IMR-90 (cell line): Measurements from ENCODE around the gene KCTD3. TPM values are rescaled to one million over a fixed set of nuclear protein-coding genes. Genes with fewer than 3 reads are reported as not detected.
A peak's percentile ranks its signal among the peaks of the same experiment; 100 is the strongest.

Experiments
- ATAC-seq: fragments of 200-7000 bp; cut with Tn5 transposase; 2 replicates; pipeline ENCODE4 v1.9.1; 2020; ENCODE audit warnings: low read depth, mild to moderate bottlenecking, moderate library complexity
- Bru-seq: library from RNA; stranded (reverse); fragments of 400-500 nt; gene quantifications from one replicate; lab custom pipeline; 2021; lab: Mats Ljungman, UMichigan
- BruChase-seq, 2 experiments: library from RNA; stranded (reverse); fragments of 400-500 nt; gene quantifications; one replicate each; lab custom pipeline; 2021; lab: Mats Ljungman, UMichigan
- BruUV-seq: library from RNA; stranded (reverse); fragments of 400-500 nt; replicated peaks from 2 replicates; lab custom pipeline; 2021; lab: Mats Ljungman, UMichigan
- CTCF ChIA-PET: fragments of 300-600 bp; formaldehyde crosslinking; extraction: SDS; loops from one replicate; lab custom pipeline; 2021; ENCODE audit warnings: antibody characterized with exemption; lab: Yijun Ruan, JAX
- POLR2A ChIA-PET: fragments of 300-600 bp; sonication (Branson Sonifier 250); formaldehyde crosslinking; loops from one replicate; lab custom pipeline; 2022; ENCODE audit warnings: antibody characterized with exemption; ENCODE audit not compliant: unreplicated experiment; lab: Charles Lee
- DNase-seq: peaks from one replicate; pipeline ENCODE4 v3.0.0; 2013
- H2AFZ ChIP-seq: replicated peaks from 2 replicates; pipeline ENCODE3; 2013; ENCODE audit warnings: low read length, mild to moderate bottlenecking; ENCODE audit not compliant: poor library complexity
- H2AK5ac ChIP-seq: 2 replicates; pipeline ENCODE4 v1.6.1; 2013; ENCODE audit warnings: low read depth, low read length, inconsistent platforms
- H2AK9ac ChIP-seq: replicated peaks from 2 replicates; pipeline ENCODE3; 2013; ENCODE audit warnings: mild to moderate bottlenecking, low read depth, low read length, moderate library complexity; ENCODE audit not compliant: poor library complexity
- H2BK120ac ChIP-seq: 2 replicates; pipeline ENCODE4 v1.6.1; 2013; ENCODE audit warnings: low read depth, low read length, inconsistent platforms
- H2BK15ac ChIP-seq: 3 replicates; pipeline ENCODE4 v1.6.1; 2013; ENCODE audit warnings: low read depth, low read length, inconsistent platforms
- H2BK20ac ChIP-seq: 2 replicates; pipeline ENCODE4 v1.6.1; 2013; ENCODE audit warnings: low read depth, mild to moderate bottlenecking, inconsistent platforms, low read length, moderate library complexity
- H2BK5ac ChIP-seq: 2 replicates; pipeline ENCODE4 v1.6.1; 2013; ENCODE audit warnings: mild to moderate bottlenecking, low read depth, low read length, inconsistent platforms; ENCODE audit not compliant: poor library complexity, severe bottlenecking
- H3K14ac ChIP-seq: replicated peaks from 2 replicates; pipeline ENCODE4 v1.6.1; 2013; ENCODE audit warnings: low read depth, low read length, inconsistent platforms
- H3K18ac ChIP-seq: 2 replicates; pipeline ENCODE4 v1.6.1; 2013; ENCODE audit warnings: low read depth, low read length, control low read depth
- H3K23ac ChIP-seq: 2 replicates; pipeline ENCODE4 v1.6.1; 2013; ENCODE audit warnings: low read depth, low read length, inconsistent platforms
- H3K27ac ChIP-seq: 2 replicates; pipeline ENCODE4 v1.5.1; 2013; ENCODE audit warnings: mild to moderate bottlenecking, control low read depth, low read length; ENCODE audit not compliant: insufficient read depth
- H3K27me3 ChIP-seq: 2 replicates; pipeline ENCODE4 v1.6.1; 2013; ENCODE audit warnings: low read length; ENCODE audit not compliant: control insufficient read depth, insufficient read depth
- H3K36me3 ChIP-seq: 2 replicates; pipeline ENCODE4 v1.6.1; 2013; ENCODE audit warnings: low read length, mixed read lengths; ENCODE audit not compliant: control insufficient read depth, insufficient read depth
- H3K4ac ChIP-seq: 2 replicates; pipeline ENCODE4 v1.6.1; 2013; ENCODE audit warnings: low read depth, low read length, inconsistent platforms
- H3K4me1 ChIP-seq: 2 replicates; pipeline ENCODE4 v1.6.1; 2013; ENCODE audit warnings: low read length, mixed read lengths; ENCODE audit not compliant: control insufficient read depth, insufficient read depth
- H3K4me2 ChIP-seq: 2 replicates; pipeline ENCODE4 v1.6.1; 2013; ENCODE audit warnings: low read depth, mild to moderate bottlenecking, control low read depth, low read length, moderate library complexity
- H3K4me3 ChIP-seq: 2 replicates; pipeline ENCODE4 v1.5.1; 2013; ENCODE audit warnings: low read depth, mild to moderate bottlenecking, control low read depth, low read length, moderate library complexity; ENCODE audit not compliant: insufficient read depth
- H3K56ac ChIP-seq: 2 replicates; pipeline ENCODE4 v1.6.1; 2013; ENCODE audit warnings: low read length, inconsistent platforms; ENCODE audit not compliant: insufficient read depth; ENCODE audit errors: extremely low read depth
- H3K79me1 ChIP-seq, 2 experiments: 2 replicates each; pipeline ENCODE4 v1.6.1; 2013; ENCODE audit warnings: low read length in 2 of 2, inconsistent platforms in 1 of 2, low read depth in 1 of 2
- H3K9ac ChIP-seq: 2 replicates; pipeline ENCODE4 v1.6.1; 2013; ENCODE audit warnings: low read depth, low read length, control low read depth
- H3K9me1 ChIP-seq: 2 replicates; pipeline ENCODE4 v1.6.1; 2013; ENCODE audit warnings: low read length, inconsistent platforms; ENCODE audit not compliant: insufficient read depth
- H3K9me3 ChIP-seq: 2 replicates; pipeline ENCODE4 v1.6.1; 2013; ENCODE audit warnings: low read length; ENCODE audit not compliant: control insufficient read depth, insufficient read depth
- H4K20me1 ChIP-seq: 2 replicates; pipeline ENCODE4 v1.6.1; 2013; ENCODE audit warnings: low read length, inconsistent platforms; ENCODE audit not compliant: insufficient read depth
- H4K5ac ChIP-seq: 2 replicates; pipeline ENCODE4 v1.6.1; 2013; ENCODE audit warnings: mild to moderate bottlenecking, low read depth, low read length, control low read depth
- H4K8ac ChIP-seq, 2 experiments: 2 replicates each; pipeline ENCODE4 v1.6.1; 2013; ENCODE audit warnings: low read depth in 2 of 2, low read length in 2 of 2, control low read depth in 1 of 2, inconsistent platforms in 1 of 2
- H4K91ac ChIP-seq: 2 replicates; pipeline ENCODE4 v1.6.1; 2013; ENCODE audit warnings: low read depth, low read length, inconsistent platforms; ENCODE audit not compliant: insufficient read depth
- CHD1 ChIP-seq: IDR thresholded peaks from 2 replicates; pipeline ENCODE4 v1.6.1; 2012; ENCODE audit warnings: low read depth, low read length, improper control_type of control experiment
- CTCF ChIP-seq: conservative IDR thresholded peaks from 2 replicates; pipeline ENCODE4 v1.5.1; 2012; ENCODE audit warnings: mild to moderate bottlenecking, low read depth, low read length, improper control_type of control experiment
- MAZ ChIP-seq: IDR thresholded peaks from 2 replicates; pipeline ENCODE4 v1.6.1; 2012; ENCODE audit warnings: low read depth, mild to moderate bottlenecking, low read length, improper control_type of control experiment, moderate library complexity, borderline replicate concordance
- MXI1 ChIP-seq: IDR thresholded peaks from 2 replicates; pipeline ENCODE4 v1.6.1; 2012; ENCODE audit warnings: low read depth, mild to moderate bottlenecking, low read length, moderate library complexity, borderline replicate concordance
- RCOR1 ChIP-seq: IDR thresholded peaks from 2 replicates; pipeline ENCODE4 v1.6.1; 2012; ENCODE audit warnings: mild to moderate bottlenecking, low read length, improper control_type of control experiment; ENCODE audit not compliant: insufficient replicate concordance
- WGBS, 2 experiments: methylation state at CpG; one replicate each; pipeline versions ENCODE4 v1.1.5 to v1.1.7; 2013; ENCODE audit warnings: missing lambda C conversion rate in 2 of 2; ENCODE audit not compliant: insufficient read length in 1 of 2; ENCODE audit errors: extremely low coverage in 2 of 2; 5-methylcytosine and 5-hydroxymethylcytosine counted together
- dilution Hi-C: fragments of 300-500 bp; cut with HindIII; formaldehyde crosslinking; loops from one replicate; pipeline ENCODE4 v1.14.3; 2018; ENCODE audit warnings: low sequenced_read_pairs; ENCODE audit not compliant: unreplicated experiment
- in situ Hi-C: fragments of 300-500 bp; cut with MboI; formaldehyde crosslinking; loops from 3 replicates; pipeline ENCODE4 v1.14.3; 2019; ENCODE audit warnings: low sequenced_read_pairs, inconsistent platforms, mixed read lengths
- intact Hi-C: fragments of 100-400 bp; cut with micrococcal nuclease; formaldehyde crosslinking; loops from 2 replicates; pipeline ENCODE4 v1.10.0; 2022
- long read RNA-seq: library from polyadenylated mRNA; unstranded; transcript quantifications from one replicate; pipeline ENCODE4 v2.0.0, GENCODE V29; 2021; ENCODE audit not compliant: unreplicated experiment
- polyA plus RNA-seq, 3 experiments: library from polyadenylated mRNA; depleted of rRNA; stranded (reverse); fragments of >200 nt; gene quantifications; 2 replicates each; pipeline ENCODE4 v1.2.3, GENCODE V29; 2012; ENCODE audit warnings: low replicate concordance in 1 of 3
- total RNA-seq: library from RNA; depleted of rRNA; stranded (reverse); fragments of >200 nt; gene quantifications from 2 replicates; pipeline ENCODE4 v1.2.3, GENCODE V29; 2012; rRNA removed

Gene KCTD3
- total RNA-seq = 49.5 and 51.7 TPM in 2 replicates
- 33.2 and 43.6 TPM in 2 replicates for polyA plus RNA-seq (2012; rRNA removed)
- polyA plus RNA-seq (2012; cell fraction: cytosol; rRNA removed) = 6.7 and 14.4 TPM in 2 replicates
- polyA plus RNA-seq (2012; cell fraction: nucleus; rRNA removed; ENCODE audit: low replicate concordance) = 17.5 and 125 TPM in 2 replicates
- percentile 88 among the genes with signal in this experiment for Bru-seq, nascent RNA
- BruChase-seq, experiment 1, labeled RNA remaining after a 6-hour chase = percentile 76 among the genes with signal in this experiment
- percentile 84 among the genes with signal in this experiment for BruChase-seq, experiment 2, labeled RNA remaining after a 2-hour chase
- long read RNA-seq, transcript KCTD3-201 (18 exons, 3,931 nt) = major isoform, 54 of 76 reads
- long read RNA-seq, partial matches to known transcripts = 6 of 76 reads
- long read RNA-seq, other reads (novel, unspliced or antisense) = 16 of 76 reads

DNA sequence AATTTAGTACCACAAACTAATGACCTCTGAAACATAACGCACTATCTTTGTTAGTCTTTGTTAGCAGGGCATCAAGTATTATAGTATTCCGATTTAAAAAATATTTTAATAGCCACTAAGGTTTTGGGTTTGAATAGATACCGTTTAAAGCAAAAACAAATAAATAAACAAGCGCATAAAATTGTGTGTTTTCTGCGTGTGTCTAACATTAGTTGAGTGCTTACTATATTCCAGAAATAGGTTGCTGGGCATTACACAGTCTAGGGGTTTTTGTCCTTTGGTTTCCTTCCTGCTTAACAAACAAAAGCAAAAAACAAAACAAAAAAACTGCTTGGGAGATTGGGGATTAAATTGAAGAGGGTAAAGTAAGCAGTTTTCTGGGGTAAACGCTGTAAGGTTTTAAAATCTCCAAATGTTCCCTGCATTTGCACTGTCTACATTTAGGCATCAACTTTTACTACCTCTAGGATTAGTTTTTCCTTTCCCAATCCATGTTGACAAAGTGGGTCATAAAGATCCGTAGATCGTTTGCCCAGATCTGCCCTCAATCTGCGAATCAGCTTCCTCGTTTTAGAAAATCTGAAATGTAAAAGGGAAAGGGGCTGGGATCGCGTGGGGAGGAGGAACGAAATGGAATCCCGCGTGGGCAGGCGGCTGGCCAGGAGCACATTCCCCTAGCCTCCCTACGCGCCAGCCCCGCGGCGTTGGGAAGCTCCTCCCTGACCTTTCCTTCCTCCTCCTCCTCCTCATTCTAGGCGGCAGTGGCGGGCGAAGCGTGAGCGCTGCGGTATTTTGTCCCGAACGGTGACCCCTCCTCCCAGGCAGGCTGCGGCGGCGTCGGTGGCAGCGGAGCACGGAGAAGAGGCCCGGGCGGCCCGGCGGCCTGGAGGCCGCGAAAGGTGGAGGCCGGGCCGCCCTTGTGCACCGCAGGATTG lies at the start of gene KCTD3:
TSS of gene KCTD3 (plus strand) at position 749 of the 935 bp plus-strand sequence. CDS start 382 bp downstream, outside the sequence.
- Histone ChIP-seq H3K14ac (peak within 1 kb of the TSS; percentile 95), H4K8ac (peak within 1 kb of the TSS; percentile 82 to 86), H3K23ac (peak within 1 kb of the TSS; percentile 96), H3K4ac (peak within 1 kb of the TSS; percentile 96), H3K9me1 (no peaks in the 10 kb centered on the region), H2BK15ac (peak within 1 kb of the TSS; percentile 48; the same call in 2 of the 3 replicates), H2BK5ac (peak within 1 kb of the TSS; percentile 79), H2BK120ac (peak within 1 kb of the TSS; percentile 90), H2AK5ac (peak within 1 kb of the TSS; percentile 75), H4K20me1 (peaks cover 13% of the 10 kb centered on the region; the same call in 1 of the 2 replicates), H3K27me3 (no peaks in the 10 kb centered on the region), H3K36me3 (0 out of 2 replicates have a peak, but pooled peaks cover 2% of the 10 kb centered on the region), H4K5ac (peak within 1 kb of the TSS; percentile 66), H3K27ac (peak within 1 kb of the TSS; percentile 87), H3K56ac (peak within 1 kb of the TSS; percentile 87), H4K91ac (peak within 1 kb of the TSS; percentile 91), H2AFZ (peak within 1 kb of the TSS; percentile 94), H3K18ac (peak within 1 kb of the TSS; percentile 59), H3K9ac (peak within 1 kb of the TSS; percentile 78), H2AK9ac (peak within 1 kb of the TSS; percentile 96), H3K4me1 (peaks cover 4% of the 10 kb centered on the region), H3K4me3 (peak within 1 kb of the TSS; percentile 84), H3K9me3 (no peaks in the 10 kb centered on the region), H3K4me2 (peak within 1 kb of the TSS; percentile 89), H3K79me1 (peaks cover 3 to 9% of the 10 kb centered on the region in 2 experiments; a peak in 3 of 4 replicates), H2BK20ac (peak within 1 kb of the TSS; percentile 79; the same call in 1 of the 2 replicates)
- peak; percentile 87 for ATAC-seq
- 0% methylated on average over 2 of the region's 44 CpGs; no CpG with 5 or more reads in 1 of the 2 experiments for WGBS, 2 experiments
- intact Hi-C loops (no loop called here), in situ Hi-C loops (no loop called here), dilution Hi-C loops (no loop called here)
- TF ChIP-seq CHD1 = no peak
- TF ChIP-seq CTCF = no peak
- TF ChIP-seq MAZ = peak; percentile 39; the same call in 1 of the 2 replicates
- TF ChIP-seq MXI1 = peak; percentile 71; the same call in 1 of the 2 replicates
- TF ChIP-seq RCOR1 = peak; percentile 3
- peak; percentile 61 for DNase-seq
- no TSS peak for BruUV-seq
- CTCF ChIA-PET = interaction anchor here (1.3 kb wide), 1 partner anchor 9 kb away, joined by 3 read pairs; no protein-coding TSS in a partner anchor
- POLR2A ChIA-PET = interaction anchor here (0.6 kb wide), 2 partner anchors 915 to 1984 kb away, joined by 3 to 5 read pairs; no protein-coding TSS in a partner anchor
